GM19043 (cell line): ENCODE results near the gene ASCC1.
"Not testable (repeated sequence)": the region's sequence is repeated elsewhere in the genome, so short reads cannot be mapped to it uniquely, and the experiment has no call there.

Experiments
- ATAC-seq: cut with Tn5 transposase; IDR thresholded peaks from one replicate; pipeline ENCODE4 v1.9.1; 2021; ENCODE audit warnings: low read depth; ENCODE audit not compliant: unreplicated experiment

ASCC1 gene

DNA sequence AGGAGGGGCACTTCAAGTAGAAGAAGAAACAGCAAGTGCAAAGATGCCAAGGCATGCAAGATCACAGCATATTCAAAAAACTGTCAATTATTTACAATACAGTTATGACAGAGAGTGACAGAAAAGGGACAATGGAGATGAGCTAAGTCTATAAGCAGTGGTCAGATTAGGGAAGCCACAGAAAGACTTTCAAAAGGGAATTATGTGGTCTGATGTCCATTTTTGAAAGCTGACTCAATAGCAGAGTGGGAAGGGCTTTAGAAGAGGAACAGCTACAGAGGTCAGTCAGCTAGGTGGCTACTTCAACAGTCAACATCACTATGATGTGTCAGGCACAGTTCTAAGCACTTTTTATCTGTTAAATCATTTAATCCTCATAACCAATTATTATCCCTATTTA, 82.6 kb downstream of the ASCC1 start:
- ATAC-seq: peak; percentile 75

DNA sequence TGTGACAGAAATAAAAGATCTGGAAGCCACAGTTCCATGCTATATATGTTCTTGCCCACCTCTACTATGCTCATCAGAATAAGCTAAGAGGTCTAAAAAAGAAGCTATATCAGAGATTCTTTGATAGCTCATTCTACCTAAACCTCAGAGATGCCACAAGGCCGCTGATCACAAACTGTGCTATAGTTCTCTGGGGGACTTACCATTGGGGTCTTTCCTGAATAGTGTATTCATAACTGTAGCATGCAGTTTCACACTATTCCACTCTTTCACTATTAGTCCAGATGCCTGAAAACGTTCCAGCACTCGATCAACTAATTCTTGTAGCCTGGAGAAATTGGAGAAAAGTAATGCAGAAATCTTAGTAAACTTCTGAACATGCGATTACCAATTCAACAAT, 83.2 kb downstream of the ASCC1 start:
- no peak for ATAC-seq

DNA sequence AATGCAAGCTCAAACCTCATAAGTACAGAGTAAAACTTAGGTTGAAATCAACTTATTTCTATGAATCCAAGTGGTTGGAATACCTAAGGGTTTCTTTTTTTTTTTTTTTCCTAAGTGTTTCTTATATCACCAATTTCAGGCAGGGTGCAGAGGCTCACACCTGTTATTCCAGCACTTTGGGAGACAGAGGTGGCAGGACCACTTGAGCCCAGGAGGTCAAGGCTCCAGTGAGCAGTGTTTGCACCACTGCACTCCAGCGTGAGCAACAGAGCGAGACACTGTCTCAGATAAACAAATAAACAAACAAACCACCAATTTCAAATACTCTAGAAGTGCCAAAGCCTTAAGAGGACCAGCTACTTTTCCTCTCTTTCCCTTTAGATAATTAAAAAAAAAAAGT, 88.5 kb downstream of the ASCC1 start:
- no peak for ATAC-seq

DNA sequence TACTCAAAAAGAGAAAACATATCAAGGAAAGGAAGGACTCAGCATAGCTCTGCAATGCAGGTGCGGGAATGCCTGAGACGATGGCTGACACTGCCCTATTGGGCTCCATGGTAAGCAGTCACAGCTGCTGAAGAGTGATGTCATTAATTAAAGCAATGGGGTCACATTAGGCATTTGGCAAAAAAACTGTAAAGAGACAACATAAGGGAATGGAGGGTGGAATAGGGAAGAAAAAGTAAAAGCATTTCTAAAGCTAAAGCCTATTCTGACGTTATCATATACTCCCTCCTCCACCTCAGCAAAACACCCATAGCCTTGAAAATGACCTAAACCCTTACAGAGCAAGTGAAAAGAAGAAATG, 89.2 kb downstream of the ASCC1 start:
- no peak for ATAC-seq

DNA sequence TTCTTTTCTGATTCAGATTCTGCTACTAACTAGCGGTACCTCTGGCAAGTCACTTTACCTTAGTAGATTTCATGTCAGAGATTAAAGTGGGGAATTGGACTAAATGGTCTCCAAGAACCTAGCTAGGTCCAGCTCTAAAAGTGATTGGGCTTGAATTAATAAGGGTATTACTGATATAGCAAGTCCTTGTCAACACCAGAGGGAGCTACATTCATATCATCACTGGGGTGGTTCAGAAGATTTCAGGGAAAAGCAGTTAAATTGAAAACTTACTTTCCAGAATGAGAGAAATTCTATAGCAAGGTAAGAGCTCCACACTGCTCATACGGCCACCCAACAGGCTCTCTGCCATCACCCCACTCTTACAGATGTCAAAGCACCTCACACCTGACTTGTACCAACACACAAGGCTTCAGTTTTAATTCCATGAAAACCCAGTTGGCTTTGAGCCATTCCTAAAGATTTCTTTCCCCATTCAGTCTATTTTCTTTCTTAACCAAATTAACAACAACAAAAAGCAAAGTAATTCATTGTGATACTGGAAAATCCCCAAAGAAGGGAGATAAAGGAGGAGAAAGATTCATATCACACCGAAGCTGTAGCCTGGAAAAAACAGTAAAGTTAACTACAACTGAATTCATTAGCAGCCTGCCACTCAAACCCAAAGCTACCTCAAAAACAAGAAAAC, 89.7 kb downstream of the ASCC1 start:
- no peak for ATAC-seq

DNA sequence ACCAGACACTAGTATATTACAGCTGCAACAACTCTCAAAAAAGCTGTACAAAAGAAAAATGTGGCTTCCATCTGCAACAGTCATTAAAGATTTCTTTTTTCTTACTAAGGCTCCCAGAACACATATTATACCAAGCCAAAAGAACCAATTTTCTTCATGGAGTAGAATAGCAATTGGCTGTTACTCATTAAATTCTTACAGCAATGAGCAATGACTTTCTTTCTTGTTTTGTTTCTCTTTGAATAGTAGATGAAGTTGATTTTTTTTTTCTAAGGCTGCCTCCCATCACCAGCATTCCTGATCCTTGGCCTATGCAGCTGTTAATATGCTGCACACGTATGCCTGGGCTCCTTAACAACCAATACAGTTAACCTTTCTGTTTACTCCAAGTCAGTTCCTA, 91.1 kb downstream of the ASCC1 start:
- ATAC-seq: no peak

DNA sequence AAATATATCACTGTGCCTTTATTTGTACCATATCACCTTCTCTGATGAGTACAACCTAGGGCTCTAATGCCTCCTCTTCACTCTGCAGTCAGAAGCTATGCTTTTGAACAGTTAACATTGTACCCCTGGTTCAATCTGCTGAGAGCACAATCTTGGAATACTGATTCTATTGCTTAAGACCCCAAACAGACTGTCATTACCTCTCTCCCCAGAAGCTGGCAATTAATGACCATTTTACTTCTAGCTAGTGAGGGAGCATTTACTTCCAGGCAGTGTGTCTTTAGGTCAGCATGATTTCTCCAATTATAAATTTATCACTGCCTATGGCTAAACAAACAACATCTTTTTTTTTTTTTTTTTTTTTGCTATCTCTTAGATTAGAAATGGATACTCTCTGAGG, 91.7 kb downstream of the ASCC1 start:
- ATAC-seq: no peak

DNA sequence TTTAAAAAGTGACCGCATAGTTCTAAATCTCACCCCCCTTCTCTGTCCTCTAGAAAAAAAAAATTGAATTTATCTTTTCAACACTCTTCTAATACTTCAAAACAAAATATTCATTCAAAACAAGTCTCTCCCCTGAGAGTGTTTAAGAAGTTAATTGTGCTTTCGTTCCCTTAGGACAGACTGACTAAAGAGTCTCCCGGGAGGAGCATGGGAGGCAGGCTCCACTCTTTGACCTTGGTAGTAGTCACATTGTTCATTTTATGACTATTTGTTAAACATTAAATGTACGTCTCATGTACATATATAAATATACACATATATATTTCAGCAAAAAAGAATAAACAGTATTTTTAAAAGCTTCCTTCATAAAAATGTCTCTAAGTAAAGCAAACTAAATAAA, 92.5 kb downstream of the ASCC1 start:
- ATAC-seq: no peak

DNA sequence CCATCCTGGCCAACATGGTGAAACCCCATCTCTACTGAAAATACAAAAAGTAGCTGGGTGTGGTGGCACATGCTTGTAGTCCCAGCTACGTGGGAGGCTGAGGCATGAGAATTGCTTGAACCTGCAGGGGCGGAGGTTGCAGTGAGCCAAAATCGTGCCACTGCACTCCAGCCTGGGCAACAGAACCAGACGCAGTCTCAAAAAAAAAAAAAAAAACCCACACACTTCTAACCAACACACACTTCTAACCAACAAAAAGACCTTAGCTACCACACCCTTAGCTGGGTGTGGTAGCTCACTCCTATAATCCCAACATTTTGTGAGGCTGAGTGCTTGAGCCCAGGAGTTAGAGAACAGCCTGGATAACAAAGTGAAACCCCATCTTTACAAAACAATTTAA, 93.9 kb downstream of the ASCC1 start:
- no peak for ATAC-seq

DNA sequence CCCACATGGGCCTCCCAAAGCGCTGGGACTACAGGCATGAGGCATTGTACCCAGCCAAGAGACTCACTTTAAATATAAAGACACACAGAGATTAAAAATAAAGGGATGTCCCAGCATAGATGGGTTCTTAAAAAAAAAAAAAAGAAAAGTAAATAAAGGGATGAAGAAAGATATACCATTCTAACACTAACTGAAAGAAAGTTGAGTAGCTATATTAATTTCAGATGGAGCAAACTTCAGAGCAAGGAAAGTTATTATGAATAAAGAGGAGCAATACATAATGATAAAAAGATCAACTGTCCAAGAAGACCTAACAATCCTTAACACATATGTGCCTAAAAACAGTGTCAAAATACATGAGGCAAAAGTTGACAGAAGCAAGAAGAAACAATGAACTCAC, 94.7 kb downstream of the ASCC1 start:
- no peak for ATAC-seq

DNA sequence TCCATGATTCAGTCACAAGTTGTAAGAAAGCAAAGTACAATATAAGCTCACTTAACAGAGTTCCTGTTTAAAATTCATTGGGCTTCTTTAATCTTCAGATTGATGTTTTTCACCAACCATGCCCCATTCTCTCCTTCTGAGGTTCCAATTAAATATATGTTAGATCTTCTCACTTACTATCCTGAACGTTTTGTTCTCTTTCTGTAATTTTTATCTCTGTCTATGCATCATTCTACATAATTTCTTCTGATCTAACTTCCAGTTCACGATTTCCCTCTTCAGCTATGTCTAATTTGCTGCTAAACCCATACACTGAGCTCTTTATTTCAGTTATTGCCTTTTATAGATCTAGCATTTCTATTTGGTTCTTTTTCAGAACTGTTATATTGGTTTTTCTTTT, 99.7 kb downstream of the ASCC1 start:
- ATAC-seq: no peak

DNA sequence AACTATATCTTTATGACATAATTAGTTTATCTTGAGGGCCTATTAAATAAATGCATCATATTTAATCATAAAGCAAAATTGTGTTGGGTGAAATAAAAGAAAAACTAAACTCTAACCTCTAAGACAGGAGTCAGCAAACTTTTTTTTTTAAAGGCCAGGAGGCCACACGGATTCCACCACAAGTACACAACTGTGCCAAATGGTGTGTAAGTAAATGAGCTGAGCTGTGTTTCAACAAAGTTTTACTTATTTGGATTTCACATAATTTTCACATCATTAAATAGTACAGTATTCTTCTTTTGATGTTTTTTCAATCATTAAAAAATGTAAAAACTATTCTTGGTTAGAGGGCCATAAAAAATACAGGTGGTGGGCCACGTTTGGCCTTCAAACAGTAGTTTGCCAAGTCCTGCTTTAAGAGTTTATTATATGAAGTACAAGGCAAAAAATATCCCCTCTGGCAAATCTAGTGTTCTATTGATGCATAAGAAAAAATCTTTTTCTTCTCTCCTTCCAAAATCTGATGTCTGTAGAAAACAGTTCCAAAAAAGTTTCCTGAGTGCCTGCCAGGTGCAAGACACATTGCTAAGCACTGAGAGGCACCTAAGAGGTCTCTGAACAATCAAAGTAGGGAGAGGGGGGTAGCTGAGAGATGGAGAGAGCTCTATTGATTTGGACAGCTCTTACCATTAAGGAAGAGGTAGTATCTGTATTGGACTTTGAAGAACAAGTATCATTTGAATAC, 101.2 kb downstream of the ASCC1 start:
- ATAC-seq: no peak

DNA sequence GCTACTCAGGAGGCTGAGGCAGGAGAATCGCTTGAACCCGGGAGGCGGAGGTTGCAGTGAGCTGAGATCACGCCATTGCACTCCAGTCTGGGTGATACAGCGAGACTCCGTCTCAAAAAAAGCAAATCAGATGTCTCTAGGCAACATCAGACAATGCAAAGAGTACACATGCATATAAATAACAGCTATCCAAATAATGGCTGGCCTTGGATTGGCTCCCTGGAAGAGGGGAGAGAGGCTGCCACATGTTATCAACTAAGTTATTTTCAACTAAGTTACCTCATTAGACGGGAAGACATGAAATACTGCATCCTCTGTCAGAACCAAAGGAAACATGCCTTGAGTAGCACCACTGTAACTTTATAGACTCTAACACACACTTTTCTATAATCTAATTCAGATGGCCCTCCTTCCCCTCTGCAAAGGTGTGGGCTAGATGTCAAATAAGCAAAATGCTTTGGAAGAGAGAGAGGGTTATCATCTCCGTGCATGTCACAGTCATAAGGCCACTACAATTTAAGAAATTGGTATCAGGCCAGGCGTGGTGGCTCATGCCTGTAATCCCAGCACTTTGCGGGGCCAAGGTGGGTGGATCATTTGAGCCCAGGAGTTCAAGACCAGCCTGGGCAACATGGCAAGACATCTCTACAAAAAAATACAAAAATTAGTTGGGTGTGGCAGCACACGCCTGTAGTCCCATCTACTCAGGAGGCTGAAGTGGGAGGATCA, 105.2 kb downstream of the ASCC1 start:
- no peak for ATAC-seq

DNA sequence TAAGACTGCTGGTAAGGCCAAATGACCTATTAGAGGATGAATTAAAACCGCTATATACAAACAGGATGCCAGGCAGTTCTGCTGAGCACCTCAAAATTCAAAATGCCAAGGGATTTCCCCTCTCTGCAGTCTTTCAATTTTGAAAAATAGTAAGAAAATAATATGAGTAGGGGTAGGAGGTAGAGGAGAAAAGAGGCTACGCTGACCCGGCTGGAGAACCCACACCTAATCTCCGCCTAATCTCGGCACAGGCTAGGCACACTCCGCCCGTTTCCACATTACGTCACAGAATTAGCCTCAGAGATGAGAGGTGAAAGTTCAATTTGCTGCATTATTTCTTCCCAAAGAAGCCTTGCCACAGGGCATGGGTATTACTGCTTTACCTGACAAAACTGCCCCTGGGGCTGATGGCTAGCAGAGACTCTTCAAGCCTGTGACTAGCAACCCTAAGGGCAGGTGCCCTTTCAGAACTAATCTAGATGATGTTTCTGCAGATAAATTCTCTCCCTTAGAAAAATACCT, 106.4 kb downstream of the ASCC1 start:
- no peak for ATAC-seq

DNA sequence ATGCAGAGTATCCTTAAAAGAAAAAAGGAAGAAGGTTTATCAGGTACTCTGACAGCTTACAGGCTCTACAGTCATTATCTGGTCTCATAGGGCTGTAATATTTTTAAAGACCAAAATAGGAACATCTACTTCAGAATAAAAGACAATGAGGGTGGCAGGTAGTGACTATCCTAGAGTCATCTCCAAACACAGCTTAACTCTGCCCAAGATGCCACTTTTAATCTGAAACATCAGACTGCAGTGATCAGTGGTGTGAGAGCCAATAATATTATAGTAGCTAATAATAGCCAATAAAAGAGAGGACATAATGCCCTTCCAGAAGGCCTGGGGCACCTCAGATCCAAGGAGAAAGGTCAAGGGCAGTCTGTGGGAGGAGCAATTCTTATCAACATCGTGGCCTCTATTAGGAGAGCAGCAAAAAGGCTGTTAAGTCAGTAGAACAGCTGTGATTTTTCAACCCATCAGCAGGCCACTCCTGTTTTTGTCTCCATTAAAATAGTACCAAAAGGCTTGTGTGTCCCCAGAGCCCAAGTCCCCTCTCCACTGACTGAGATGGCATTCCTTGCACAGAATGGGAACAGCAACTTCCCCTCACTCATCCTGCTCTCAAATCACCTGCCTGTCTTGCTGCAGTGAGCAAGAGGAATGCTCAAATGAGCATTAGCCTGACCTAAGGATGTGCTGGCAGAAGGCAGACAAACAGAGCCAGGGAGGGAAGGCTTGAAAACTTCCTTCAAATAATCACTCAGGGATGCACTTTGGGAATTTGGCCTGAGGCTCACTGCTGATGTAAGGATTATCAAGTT, 107.0 kb downstream of the ASCC1 start:
- ATAC-seq: no peak

DNA sequence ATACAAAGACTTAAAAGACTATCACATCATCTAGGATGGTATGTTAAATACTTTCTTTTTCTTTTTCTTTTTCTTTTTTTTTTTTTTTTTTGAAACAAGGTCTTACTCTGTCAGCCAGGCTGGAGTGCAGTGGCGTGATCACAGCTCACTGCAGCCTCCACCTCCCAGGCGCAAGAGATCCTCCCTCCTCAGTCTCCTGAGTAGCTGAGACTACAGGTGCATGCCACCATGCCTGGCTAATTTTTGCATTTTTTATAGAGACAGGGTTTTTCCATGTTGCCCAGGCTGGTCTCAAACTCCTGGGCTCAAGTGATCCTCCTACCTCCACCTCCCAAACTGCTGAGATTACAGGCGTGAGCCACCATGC, 108.1 kb downstream of the ASCC1 start:
- not testable (repeated sequence) for ATAC-seq

DNA sequence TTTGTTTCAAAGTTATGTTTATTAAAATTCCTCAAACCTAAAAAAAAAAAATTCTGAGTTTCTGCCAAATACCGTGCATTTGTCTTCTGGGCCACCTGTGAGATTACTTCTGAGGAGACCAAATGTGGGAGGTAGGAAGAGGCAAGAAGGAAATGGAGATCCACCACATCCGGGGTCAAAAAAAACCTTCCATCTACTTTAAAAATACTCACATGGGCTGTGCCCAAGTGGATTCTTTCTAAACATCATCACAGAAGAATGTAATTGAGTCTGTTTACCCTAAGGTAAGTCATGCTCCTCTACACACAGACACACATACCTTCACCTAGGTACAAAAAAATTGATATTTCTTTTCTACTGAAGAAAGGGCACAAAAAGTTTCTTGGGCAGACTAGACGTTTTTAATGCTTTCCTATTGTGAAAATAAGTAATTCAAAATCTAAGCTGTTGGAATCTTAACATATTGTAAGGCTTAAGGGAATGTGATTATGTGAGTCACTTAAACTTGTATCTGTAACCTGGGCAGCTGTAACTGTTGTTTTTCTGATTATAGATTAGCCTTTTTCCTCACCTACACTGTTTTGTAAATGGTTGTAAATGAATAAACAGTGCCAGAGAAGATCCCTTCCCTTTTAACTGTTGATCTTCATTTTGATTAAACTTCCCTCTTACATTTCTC, 108.6 kb downstream of the ASCC1 start:
- ATAC-seq: no peak

DNA sequence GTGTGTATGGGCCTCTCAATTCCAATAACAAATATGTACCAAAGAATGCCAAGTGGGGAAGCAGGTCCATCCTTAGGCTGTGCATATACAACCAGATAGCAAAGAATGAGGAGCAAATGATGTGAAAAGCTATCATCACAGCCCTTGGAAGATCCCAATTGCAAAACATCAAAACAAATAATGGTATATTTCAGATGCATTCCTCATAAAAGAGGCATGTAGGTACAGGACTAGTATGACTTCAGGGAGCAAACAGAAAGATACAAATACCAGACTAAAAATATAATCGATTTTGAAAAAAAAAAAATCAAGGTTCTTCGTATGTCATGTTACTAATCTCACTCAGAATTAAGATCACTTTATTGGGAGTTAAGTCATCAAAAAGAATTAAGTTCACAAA, 109.2 kb downstream of the ASCC1 start:
- ATAC-seq: no peak

DNA sequence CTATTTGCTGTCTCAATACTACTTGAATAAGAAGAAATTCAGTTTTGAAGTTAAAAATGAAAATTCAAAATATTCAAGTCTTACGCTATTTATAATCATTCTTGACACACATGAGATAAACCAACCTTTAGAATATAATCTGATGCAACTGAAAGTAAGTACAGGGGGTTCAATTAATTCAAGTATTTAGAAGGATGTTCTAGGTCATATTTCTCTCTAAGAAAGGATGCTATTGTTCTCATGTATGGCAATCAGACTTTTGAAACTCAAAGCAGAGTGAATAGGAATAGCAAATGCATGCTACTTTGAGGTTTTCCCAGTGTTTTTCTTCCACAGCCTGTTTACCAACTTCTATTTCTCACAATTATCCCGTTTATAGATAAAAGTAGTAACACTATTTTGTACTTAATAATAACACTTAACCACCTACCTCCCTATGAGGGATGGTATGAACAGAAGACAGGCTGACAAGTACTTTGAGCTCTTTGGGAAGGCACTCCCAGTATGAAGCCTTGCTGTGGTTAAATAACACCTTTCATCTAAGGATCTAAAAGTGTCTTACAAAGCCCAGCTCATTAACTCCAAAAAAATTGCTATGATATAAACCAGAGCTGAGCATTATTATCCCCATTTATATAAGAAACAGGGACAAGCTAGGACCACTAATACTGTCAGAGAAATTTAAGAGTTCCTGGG, 109.8 kb downstream of the ASCC1 start:
- ATAC-seq: no peak

DNA sequence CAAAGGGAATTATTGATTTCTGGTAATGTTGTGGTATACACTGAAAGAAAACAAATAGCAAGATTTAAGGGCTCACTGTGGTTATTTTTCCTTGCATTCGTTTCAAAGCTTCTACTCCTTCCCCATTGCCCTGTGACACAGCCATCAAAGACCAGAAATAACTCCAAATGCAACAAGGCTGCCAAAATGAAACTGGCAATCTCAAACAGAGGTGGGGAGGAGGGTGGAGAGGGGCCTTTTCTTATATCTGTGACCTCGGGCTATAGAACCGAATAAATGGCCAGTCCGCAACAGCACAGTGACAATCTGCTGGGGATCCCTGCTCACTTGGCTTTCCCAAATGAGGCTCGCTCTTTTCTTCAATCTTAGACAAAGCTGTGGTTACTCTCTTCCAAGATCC, 110.4 kb downstream of the ASCC1 start:
- ATAC-seq: no peak
